Measurements from ENCODE around the gene FZD10. TPM values are rescaled to one million over a fixed set of nuclear protein-coding genes. Genes with fewer than 3 reads are reported as not detected.

FZD10 gene
- total RNA-seq, 1 experiment from 2014 or later, result not detected

- DNase-seq (ENCODE audit: low read depth, low spot score), result no peak
- in situ Hi-C loops (cut with HindIII; ENCODE audit: low pct_unique_long_range_greater_than_20kb, low sequenced_read_pairs), result no loop called here
Measured at GRCh38 chr12:130128790-130129735, 33.2 kb upstream of the FZD10 start.

GRCh38 chr12:130130346-130130745 lies 31.9 kb upstream of the FZD10 start:
- in situ Hi-C loops (cut with HindIII; ENCODE audit: low pct_unique_long_range_greater_than_20kb, low sequenced_read_pairs), result no loop called here
- no peak for DNase-seq (ENCODE audit: low read depth, low spot score)

GRCh38 chr12:130131025-130131424 lies 31.2 kb upstream of the FZD10 start:
- in situ Hi-C loops (cut with HindIII; ENCODE audit: low pct_unique_long_range_greater_than_20kb, low sequenced_read_pairs), result no loop called here

GRCh38 chr12:130131801-130132200 lies 30.5 kb upstream of the FZD10 start:
- in situ Hi-C loops (cut with HindIII; ENCODE audit: low pct_unique_long_range_greater_than_20kb, low sequenced_read_pairs), result no loop called here
- DNase-seq (ENCODE audit: low read depth, low spot score), result no peak

More at GRCh38 chr12:130131025-130131424, 31.2 kb upstream of the FZD10 start:
- DNase-seq (ENCODE audit: low read depth, low spot score), result no peak

GRCh38 chr12:130132831-130133511 lies 29.3 kb upstream of the FZD10 start:
- DNase-seq (ENCODE audit: low read depth, low spot score), result no peak
- in situ Hi-C loops (cut with HindIII; ENCODE audit: low pct_unique_long_range_greater_than_20kb, low sequenced_read_pairs), result no loop called here

- in situ Hi-C loops (cut with HindIII; ENCODE audit: low pct_unique_long_range_greater_than_20kb, low sequenced_read_pairs), result no loop called here
Measured at GRCh38 chr12:130133851-130134562, 28.3 kb upstream of the FZD10 start.

GRCh38 chr12:130134563-130134915 lies 27.7 kb upstream of the FZD10 start:
- no peak for DNase-seq (ENCODE audit: low read depth, low spot score)
- in situ Hi-C loops (cut with HindIII; ENCODE audit: low pct_unique_long_range_greater_than_20kb, low sequenced_read_pairs), result no loop called here

More at GRCh38 chr12:130133851-130134562, 28.3 kb upstream of the FZD10 start:
- DNase-seq (ENCODE audit: low read depth, low spot score), result no peak

- in situ Hi-C loops (cut with HindIII; ENCODE audit: low pct_unique_long_range_greater_than_20kb, low sequenced_read_pairs), result no loop called here
- DNase-seq (ENCODE audit: low read depth, low spot score), result no peak
Measured at GRCh38 chr12:130136509-130137039, 25.7 kb upstream of the FZD10 start.

GRCh38 chr12:130137040-130138018 lies 24.9 kb upstream of the FZD10 start:
- in situ Hi-C loops (cut with HindIII; ENCODE audit: low pct_unique_long_range_greater_than_20kb, low sequenced_read_pairs), result no loop called here
- no peak for DNase-seq (ENCODE audit: low read depth, low spot score)

GRCh38 chr12:130138478-130138877 lies 23.8 kb upstream of the FZD10 start:
- in situ Hi-C loops (cut with HindIII; ENCODE audit: low pct_unique_long_range_greater_than_20kb, low sequenced_read_pairs), result no loop called here
- DNase-seq (ENCODE audit: low read depth, low spot score), result no peak

GRCh38 chr12:130139567-130140421 lies 22.5 kb upstream of the FZD10 start:
- DNase-seq (ENCODE audit: low read depth, low spot score), result no peak

GRCh38 chr12:130141105-130141504 lies 21.2 kb upstream of the FZD10 start:
- DNase-seq (ENCODE audit: low read depth, low spot score), result no peak
- in situ Hi-C loops (cut with HindIII; ENCODE audit: low pct_unique_long_range_greater_than_20kb, low sequenced_read_pairs), result no loop called here

More at GRCh38 chr12:130139567-130140421, 22.5 kb upstream of the FZD10 start:
- in situ Hi-C loops (cut with HindIII; ENCODE audit: low pct_unique_long_range_greater_than_20kb, low sequenced_read_pairs), result no loop called here

GRCh38 chr12:130141901-130142683 lies 20.2 kb upstream of the FZD10 start:
- in situ Hi-C loops (cut with HindIII; ENCODE audit: low pct_unique_long_range_greater_than_20kb, low sequenced_read_pairs), result no loop called here
- DNase-seq (ENCODE audit: low read depth, low spot score), result no peak

- no peak for DNase-seq (ENCODE audit: low read depth, low spot score)
- in situ Hi-C loops (cut with HindIII; ENCODE audit: low pct_unique_long_range_greater_than_20kb, low sequenced_read_pairs), result no loop called here
Measured at GRCh38 chr12:130142736-130143135, 19.5 kb upstream of the FZD10 start.

GRCh38 chr12:130143136-130143535 lies 19.1 kb upstream of the FZD10 start:
- in situ Hi-C loops (cut with HindIII; ENCODE audit: low pct_unique_long_range_greater_than_20kb, low sequenced_read_pairs), result no loop called here
- no peak for DNase-seq (ENCODE audit: low read depth, low spot score)

All from SK-MEL-5 (cell line).